Gastrocnemius medialis (tissue), 4 donors: ENCODE results near the gene HEPHL1. TPM values are rescaled to one million over a fixed set of nuclear protein-coding genes. Genes with fewer than 3 reads are reported as not detected.

Source experiments
- ATAC-seq, 2 donors: fragments of 150-250 bp; one replicate each; pipeline ENCODE4 v1.9.1; 2016
- DNase-seq, 2 donors: peaks; one replicate each; pipeline ENCODE4 v3.0.0-alpha.2; 2019
- H3K27ac ChIP-seq, 4 donors: fragments of 200-600 bp; sonication (generic); 1 replicate in 1 of 4; 2 replicates in 3 of 4; pipeline ENCODE4 v1.5.1; 2016 to 2018; ENCODE audit warnings: mild to moderate bottlenecking in 2 of 4, moderate library complexity in 1 of 4
- H3K27me3 ChIP-seq, 3 donors: fragments of 200-600 bp; sonication (generic) in 2 of 3; 1 replicate in 1 of 3; 2 replicates in 2 of 3; pipeline versions ENCODE4 v1.5.1 to v1.6.0; 2016 to 2019; ENCODE audit warnings: mild to moderate bottlenecking in 1 of 3, moderate library complexity in 1 of 3
- H3K36me3 ChIP-seq, 2 donors: fragments of 200-600 bp; sonication (generic) in 1 of 2; one replicate each; pipeline ENCODE4 v1.5.1; 2017 to 2018
- H3K4me1 ChIP-seq, 2 donors: fragments of 200-600 bp; sonication (generic) in 1 of 2; one replicate each; pipeline ENCODE4 v1.5.1; 2016 to 2017; ENCODE audit warnings: mild to moderate bottlenecking in 2 of 2
- H3K4me3 ChIP-seq, 4 donors: fragments of 200-600 bp; sonication (generic) in 3 of 4; 1 replicate in 1 of 4; 2 replicates in 3 of 4; pipeline ENCODE4 v1.5.1; 2016 to 2019; ENCODE audit warnings: mild to moderate bottlenecking in 2 of 4
- H3K9me3 ChIP-seq, 3 donors: fragments of 200-600 bp; sonication (generic) in 2 of 3; 1 replicate in 1 of 3; 2 replicates in 2 of 3; pipeline ENCODE4 v1.5.1; 2016 to 2019
- POLR2A ChIP-seq, 2 donors: fragments of 450-650 bp; IDR thresholded peaks; one replicate each; pipeline ENCODE4 v1.6.1; 2017; ENCODE audit warnings: antibody characterized with exemption in 2 of 2, mild to moderate bottlenecking in 2 of 2, moderate library complexity in 2 of 2
- in situ Hi-C, 4 donors: fragments of 200-750 bp; cut with MboI; loops; one replicate each; pipeline versions ENCODE4 v1.15.0 to v1.8.0; 2017; ENCODE audit warnings: low sequenced_read_pairs in 4 of 4
- intact Hi-C: fragments of 100-400 bp; cut with DNase I; formaldehyde crosslinking; loops from one replicate; pipeline ENCODE4 v1.15.1; 2023; ENCODE audit warnings: low total_unique reads
- total RNA-seq, 4 donors: library from RNA; depleted of rRNA; stranded (reverse); fragments of >200 nt; gene quantifications; one replicate each; pipeline versions ENCODE4 v1.1.0 to v1.2.3, GENCODE V29; 2016
- TF ChIP-seq, protein P1 (sequence below), 5 experiments: fragments of 450-650 bp in 3 of 5; fragments of 200-600 bp in 2 of 5; sonication (generic) in 2 of 5; IDR thresholded peaks in 4 of 5; conservative IDR thresholded peaks in 1 of 5; 1 replicate in 4 of 5; 2 replicates in 1 of 5; pipeline ENCODE4 v1.5.1; 2016 to 2019; ENCODE audit warnings: antibody characterized with exemption in 5 of 5, mild to moderate bottlenecking in 3 of 5, moderate library complexity in 3 of 5

HEPHL1 gene
- total RNA-seq, 4 donors from 2014 or later: not detected

DNA sequence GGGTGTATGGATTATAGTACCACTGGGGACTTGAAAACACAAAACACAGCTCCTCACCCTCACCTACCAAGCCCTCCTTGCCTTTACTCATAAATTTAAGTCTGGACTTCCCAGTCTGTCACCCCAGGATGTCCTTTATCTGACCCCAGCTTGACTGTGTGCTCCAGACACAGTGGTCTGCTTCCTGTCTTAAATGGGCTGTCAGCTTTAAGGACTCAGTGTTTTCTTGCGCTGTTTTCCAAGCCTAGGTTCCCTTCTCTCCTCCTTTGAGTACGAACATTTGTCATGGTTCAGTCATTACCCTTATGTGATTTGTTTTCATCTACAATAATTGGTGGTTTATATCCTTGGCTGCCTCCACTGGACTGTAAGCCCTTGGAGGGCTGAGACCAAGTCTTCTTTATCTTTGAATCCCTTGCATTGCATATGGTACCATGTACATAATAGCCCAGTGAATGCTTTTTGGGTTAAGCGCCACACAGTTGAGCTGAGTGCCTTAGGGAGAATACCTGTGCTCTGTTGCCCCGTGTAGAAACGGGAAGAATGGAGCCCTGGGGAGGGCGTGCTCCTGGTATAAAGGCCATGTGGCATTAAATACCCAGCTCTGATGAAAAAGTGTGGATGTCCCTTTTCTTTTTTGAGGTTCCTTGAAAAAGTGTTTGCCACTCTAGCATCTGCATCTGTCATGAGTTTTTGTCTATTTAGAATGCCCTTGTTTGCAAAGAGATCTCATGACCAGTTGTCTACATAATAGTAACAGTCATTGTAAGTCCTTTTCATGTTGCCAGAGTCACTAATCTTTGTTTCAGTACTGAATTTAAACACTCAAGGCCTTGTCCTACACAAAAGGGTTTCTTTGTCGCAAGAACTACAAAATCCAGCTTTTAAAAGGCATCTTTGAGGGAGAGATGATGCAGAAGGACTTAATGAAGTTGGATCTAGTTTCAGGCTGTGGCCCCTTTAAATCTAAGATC is 121.4 kb downstream of the HEPHL1 start:
- H3K27ac ChIP-seq: peak overlapping the region in 2 of 4 donors; percentile 26 to 30

DNA sequence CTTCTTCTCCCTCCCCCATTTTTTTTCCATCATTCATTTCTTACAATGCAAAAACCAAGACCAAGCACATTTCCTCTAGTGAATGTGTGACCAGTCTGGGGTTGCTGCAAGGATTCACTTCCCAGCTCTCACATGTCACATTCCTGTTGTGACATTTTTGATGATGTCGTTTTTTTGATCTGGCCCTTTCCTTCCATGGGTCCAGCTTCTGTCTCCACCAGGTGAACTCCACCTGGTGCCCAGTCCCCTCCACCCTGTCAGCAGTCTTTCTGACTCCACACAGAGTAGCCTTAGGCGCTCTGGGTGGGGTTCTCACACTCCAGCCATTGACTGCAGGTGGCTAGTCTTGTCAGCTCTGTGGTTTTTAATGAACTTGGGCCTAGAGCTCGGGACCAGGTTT is 123.1 kb downstream of the HEPHL1 start:
- Histone ChIP-seq H3K9me3 (no peaks in the 10 kb centered on the region), H3K27ac (peak overlapping the region in 1 of 4 donors; percentile 30), H3K4me1 (peaks cover 3 to 16% of the 10 kb centered on the region in 2 donors), H3K27me3 (no peaks in the 10 kb centered on the region), H3K36me3 (no peaks in the 10 kb centered on the region), H3K4me3 (no peak overlapping the region)
- in situ Hi-C loops (no loop called here), intact Hi-C loops (no loop called here)
- TF ChIP-seq, protein P1, sequence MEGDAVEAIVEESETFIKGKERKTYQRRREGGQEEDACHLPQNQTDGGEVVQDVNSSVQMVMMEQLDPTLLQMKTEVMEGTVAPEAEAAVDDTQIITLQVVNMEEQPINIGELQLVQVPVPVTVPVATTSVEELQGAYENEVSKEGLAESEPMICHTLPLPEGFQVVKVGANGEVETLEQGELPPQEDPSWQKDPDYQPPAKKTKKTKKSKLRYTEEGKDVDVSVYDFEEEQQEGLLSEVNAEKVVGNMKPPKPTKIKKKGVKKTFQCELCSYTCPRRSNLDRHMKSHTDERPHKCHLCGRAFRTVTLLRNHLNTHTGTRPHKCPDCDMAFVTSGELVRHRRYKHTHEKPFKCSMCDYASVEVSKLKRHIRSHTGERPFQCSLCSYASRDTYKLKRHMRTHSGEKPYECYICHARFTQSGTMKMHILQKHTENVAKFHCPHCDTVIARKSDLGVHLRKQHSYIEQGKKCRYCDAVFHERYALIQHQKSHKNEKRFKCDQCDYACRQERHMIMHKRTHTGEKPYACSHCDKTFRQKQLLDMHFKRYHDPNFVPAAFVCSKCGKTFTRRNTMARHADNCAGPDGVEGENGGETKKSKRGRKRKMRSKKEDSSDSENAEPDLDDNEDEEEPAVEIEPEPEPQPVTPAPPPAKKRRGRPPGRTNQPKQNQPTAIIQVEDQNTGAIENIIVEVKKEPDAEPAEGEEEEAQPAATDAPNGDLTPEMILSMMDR (IDR thresholded peaks at IDR 0.05 in 4 of 5, conservative IDR thresholded peaks at IDR 0.05 in 1 of 5): no peak
- TF ChIP-seq POLR2A (IDR thresholded peaks at IDR 0.05): no peak
- no peak for ATAC-seq
- DNase-seq: no peak

More for the DNA sequence above, 121.4 kb downstream of the HEPHL1 start:
- H3K27me3 ChIP-seq: no peaks in the 10 kb centered on the region
- no peaks in the 10 kb centered on the region for H3K9me3 ChIP-seq
- H3K36me3 ChIP-seq: no peaks in the 10 kb centered on the region
- TF ChIP-seq, protein P1 (IDR thresholded peaks at IDR 0.05 in 4 of 5, conservative IDR thresholded peaks at IDR 0.05 in 1 of 5): no peak
- TF ChIP-seq POLR2A (IDR thresholded peaks at IDR 0.05): no peak
- ATAC-seq: peak in 1 of 2 donors; percentile 7
- DNase-seq: no peak
- in situ Hi-C loops: no loop called here
- peaks cover 3 to 16% of the 10 kb centered on the region in 2 donors for H3K4me1 ChIP-seq
- intact Hi-C loops: no loop called here
- no peak overlapping the region for H3K4me3 ChIP-seq

DNA sequence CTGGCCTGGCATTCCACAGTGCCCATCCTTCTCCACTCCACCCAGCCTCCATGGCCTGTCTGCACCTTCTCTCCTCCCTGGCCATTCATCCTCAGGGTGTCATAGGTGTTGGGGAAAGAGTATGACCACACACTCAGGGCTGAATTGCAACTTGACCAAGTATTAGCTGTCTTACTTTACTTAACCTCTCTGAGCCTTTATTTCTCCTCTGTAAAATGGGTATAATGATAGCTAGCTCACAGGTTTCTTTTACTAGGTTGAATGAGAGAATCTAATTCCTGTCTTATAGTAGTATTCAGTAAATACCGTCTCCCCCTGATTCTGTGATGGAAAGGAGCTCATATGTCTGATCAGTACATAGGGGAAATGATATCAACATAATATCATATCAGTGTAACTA is 123.5 kb downstream of the HEPHL1 start:
- no peak overlapping the region for H3K4me3 ChIP-seq
- DNase-seq (no peak), ATAC-seq (no peak)
- intact Hi-C loops: no loop called here
- H3K36me3 ChIP-seq: no peaks in the 10 kb centered on the region
- in situ Hi-C loops: no loop called here
- H3K4me1 ChIP-seq: peaks cover 3 to 16% of the 10 kb centered on the region in 2 donors
- H3K27ac ChIP-seq: no peak overlapping the region
- TF ChIP-seq, protein P1 (IDR thresholded peaks at IDR 0.05 in 4 of 5, conservative IDR thresholded peaks at IDR 0.05 in 1 of 5): no peak
- TF ChIP-seq POLR2A (IDR thresholded peaks at IDR 0.05): no peak
- no peaks in the 10 kb centered on the region for H3K27me3 ChIP-seq
- H3K9me3 ChIP-seq: no peaks in the 10 kb centered on the region

DNA sequence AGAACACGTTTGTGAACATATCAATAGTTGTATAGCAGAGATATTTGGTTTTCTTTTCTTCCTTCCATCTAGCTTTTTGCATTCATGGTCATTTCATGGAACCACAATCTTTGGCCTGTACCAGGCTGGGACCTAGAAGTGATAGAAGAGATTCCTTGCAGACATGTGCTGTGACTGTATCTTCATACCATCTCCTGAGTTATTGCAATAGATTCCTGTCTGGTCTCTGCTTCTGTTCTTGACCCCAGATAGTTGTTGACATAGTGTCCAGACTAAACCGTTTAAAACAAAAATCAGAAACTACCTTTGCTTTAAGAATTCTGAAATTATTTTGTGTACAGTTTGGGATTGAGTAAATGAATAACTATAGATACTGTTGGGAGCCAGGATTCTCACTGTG is 124.3 kb downstream of the HEPHL1 start:
- H3K27me3 ChIP-seq: no peaks in the 10 kb centered on the region
- intact Hi-C loops (no loop called here), in situ Hi-C loops (no loop called here)
- H3K36me3 ChIP-seq: no peaks in the 10 kb centered on the region
- H3K4me3 ChIP-seq: no peak overlapping the region
- DNase-seq: no peak
- H3K4me1 ChIP-seq: peaks cover 3 to 20% of the 10 kb centered on the region in 2 donors
- no peaks in the 10 kb centered on the region for H3K9me3 ChIP-seq
- no peak for ATAC-seq
- no peak for TF ChIP-seq POLR2A (IDR thresholded peaks at IDR 0.05)
- TF ChIP-seq, protein P1 (IDR thresholded peaks at IDR 0.05 in 4 of 5, conservative IDR thresholded peaks at IDR 0.05 in 1 of 5): no peak
- H3K27ac ChIP-seq: no peak overlapping the region
